IMR-90 (cell line): ENCODE results near the gene ZAR1. TPM values are rescaled to one million over a fixed set of nuclear protein-coding genes. Genes with fewer than 3 reads are reported as not detected.

Source experiments
- ATAC-seq: fragments of 200-7000 bp; cut with Tn5 transposase; 2 replicates; pipeline ENCODE4 v1.9.1; 2020; ENCODE audit warnings: low read depth, mild to moderate bottlenecking, moderate library complexity
- BruUV-seq: library from RNA; stranded (reverse); fragments of 400-500 nt; replicated peaks from 2 replicates; lab custom pipeline; 2021; lab: Mats Ljungman, UMichigan
- CTCF ChIA-PET: fragments of 300-600 bp; formaldehyde crosslinking; extraction: SDS; loops from one replicate; lab custom pipeline; 2021; ENCODE audit warnings: antibody characterized with exemption; lab: Yijun Ruan, JAX
- POLR2A ChIA-PET: fragments of 300-600 bp; sonication (Branson Sonifier 250); formaldehyde crosslinking; loops from one replicate; lab custom pipeline; 2022; ENCODE audit warnings: antibody characterized with exemption; ENCODE audit not compliant: unreplicated experiment; lab: Charles Lee
- DNase-seq: peaks from one replicate; pipeline ENCODE4 v3.0.0; 2013
- H2AFZ ChIP-seq: replicated peaks from 2 replicates; pipeline ENCODE3; 2013; ENCODE audit warnings: low read length, mild to moderate bottlenecking; ENCODE audit not compliant: poor library complexity
- H2AK5ac ChIP-seq: 2 replicates; pipeline ENCODE4 v1.6.1; 2013; ENCODE audit warnings: low read depth, low read length, inconsistent platforms
- H2AK9ac ChIP-seq: replicated peaks from 2 replicates; pipeline ENCODE3; 2013; ENCODE audit warnings: mild to moderate bottlenecking, low read depth, low read length, moderate library complexity; ENCODE audit not compliant: poor library complexity
- H2BK120ac ChIP-seq: 2 replicates; pipeline ENCODE4 v1.6.1; 2013; ENCODE audit warnings: low read depth, low read length, inconsistent platforms
- H2BK15ac ChIP-seq: 3 replicates; pipeline ENCODE4 v1.6.1; 2013; ENCODE audit warnings: low read depth, low read length, inconsistent platforms
- H2BK20ac ChIP-seq: 2 replicates; pipeline ENCODE4 v1.6.1; 2013; ENCODE audit warnings: low read depth, mild to moderate bottlenecking, inconsistent platforms, low read length, moderate library complexity
- H2BK5ac ChIP-seq: 2 replicates; pipeline ENCODE4 v1.6.1; 2013; ENCODE audit warnings: mild to moderate bottlenecking, low read depth, low read length, inconsistent platforms; ENCODE audit not compliant: poor library complexity, severe bottlenecking
- H3K14ac ChIP-seq: replicated peaks from 2 replicates; pipeline ENCODE4 v1.6.1; 2013; ENCODE audit warnings: low read depth, low read length, inconsistent platforms
- H3K18ac ChIP-seq: 2 replicates; pipeline ENCODE4 v1.6.1; 2013; ENCODE audit warnings: low read depth, low read length, control low read depth
- H3K23ac ChIP-seq: 2 replicates; pipeline ENCODE4 v1.6.1; 2013; ENCODE audit warnings: low read depth, low read length, inconsistent platforms
- H3K27ac ChIP-seq: 2 replicates; pipeline ENCODE4 v1.5.1; 2013; ENCODE audit warnings: mild to moderate bottlenecking, control low read depth, low read length; ENCODE audit not compliant: insufficient read depth
- H3K27me3 ChIP-seq: 2 replicates; pipeline ENCODE4 v1.6.1; 2013; ENCODE audit warnings: low read length; ENCODE audit not compliant: control insufficient read depth, insufficient read depth
- H3K36me3 ChIP-seq: 2 replicates; pipeline ENCODE4 v1.6.1; 2013; ENCODE audit warnings: low read length, mixed read lengths; ENCODE audit not compliant: control insufficient read depth, insufficient read depth
- H3K4ac ChIP-seq: 2 replicates; pipeline ENCODE4 v1.6.1; 2013; ENCODE audit warnings: low read depth, low read length, inconsistent platforms
- H3K4me1 ChIP-seq: 2 replicates; pipeline ENCODE4 v1.6.1; 2013; ENCODE audit warnings: low read length, mixed read lengths; ENCODE audit not compliant: control insufficient read depth, insufficient read depth
- H3K4me2 ChIP-seq: 2 replicates; pipeline ENCODE4 v1.6.1; 2013; ENCODE audit warnings: low read depth, mild to moderate bottlenecking, control low read depth, low read length, moderate library complexity
- H3K4me3 ChIP-seq: 2 replicates; pipeline ENCODE4 v1.5.1; 2013; ENCODE audit warnings: low read depth, mild to moderate bottlenecking, control low read depth, low read length, moderate library complexity; ENCODE audit not compliant: insufficient read depth
- H3K56ac ChIP-seq: 2 replicates; pipeline ENCODE4 v1.6.1; 2013; ENCODE audit warnings: low read length, inconsistent platforms; ENCODE audit not compliant: insufficient read depth; ENCODE audit errors: extremely low read depth
- H3K79me1 ChIP-seq, 2 experiments: 2 replicates each; pipeline ENCODE4 v1.6.1; 2013; ENCODE audit warnings: low read length in 2 of 2, inconsistent platforms in 1 of 2, low read depth in 1 of 2
- H3K9ac ChIP-seq: 2 replicates; pipeline ENCODE4 v1.6.1; 2013; ENCODE audit warnings: low read depth, low read length, control low read depth
- H3K9me1 ChIP-seq: 2 replicates; pipeline ENCODE4 v1.6.1; 2013; ENCODE audit warnings: low read length, inconsistent platforms; ENCODE audit not compliant: insufficient read depth
- H3K9me3 ChIP-seq: 2 replicates; pipeline ENCODE4 v1.6.1; 2013; ENCODE audit warnings: low read length; ENCODE audit not compliant: control insufficient read depth, insufficient read depth
- H4K20me1 ChIP-seq: 2 replicates; pipeline ENCODE4 v1.6.1; 2013; ENCODE audit warnings: low read length, inconsistent platforms; ENCODE audit not compliant: insufficient read depth
- H4K5ac ChIP-seq: 2 replicates; pipeline ENCODE4 v1.6.1; 2013; ENCODE audit warnings: mild to moderate bottlenecking, low read depth, low read length, control low read depth
- H4K8ac ChIP-seq, 2 experiments: 2 replicates each; pipeline ENCODE4 v1.6.1; 2013; ENCODE audit warnings: low read depth in 2 of 2, low read length in 2 of 2, control low read depth in 1 of 2, inconsistent platforms in 1 of 2
- H4K91ac ChIP-seq: 2 replicates; pipeline ENCODE4 v1.6.1; 2013; ENCODE audit warnings: low read depth, low read length, inconsistent platforms; ENCODE audit not compliant: insufficient read depth
- BHLHE40 ChIP-seq: fragments of 150-350 bp; IDR thresholded peaks from 2 replicates; pipeline ENCODE4 v1.6.1; 2016; ENCODE audit warnings: mild to moderate bottlenecking, low read depth, low read length
- CEBPB ChIP-seq: IDR thresholded peaks from 2 replicates; pipeline ENCODE4 v1.6.1; 2012; ENCODE audit warnings: low read depth, low read length, improper control_type of control experiment
- CHD1 ChIP-seq: IDR thresholded peaks from 2 replicates; pipeline ENCODE4 v1.6.1; 2012; ENCODE audit warnings: low read depth, low read length, improper control_type of control experiment
- CTCF ChIP-seq: conservative IDR thresholded peaks from 2 replicates; pipeline ENCODE4 v1.5.1; 2012; ENCODE audit warnings: mild to moderate bottlenecking, low read depth, low read length, improper control_type of control experiment
- ELK1 ChIP-seq: fragments of 150-350 bp; IDR thresholded peaks from 2 replicates; pipeline ENCODE4 v1.6.1; 2016; ENCODE audit warnings: low read depth, mild to moderate bottlenecking, low read length, moderate library complexity, borderline replicate concordance
- FOS ChIP-seq: fragments of 150-350 bp; IDR thresholded peaks from 2 replicates; pipeline ENCODE4 v1.6.1; 2016; ENCODE audit warnings: low read depth, low read length
- MAFK ChIP-seq: IDR thresholded peaks from 2 replicates; pipeline ENCODE4 v1.6.1; 2012; ENCODE audit warnings: low read depth, low read length, improper control_type of control experiment
- MAZ ChIP-seq: IDR thresholded peaks from 2 replicates; pipeline ENCODE4 v1.6.1; 2012; ENCODE audit warnings: low read depth, mild to moderate bottlenecking, low read length, improper control_type of control experiment, moderate library complexity, borderline replicate concordance
- MXI1 ChIP-seq: IDR thresholded peaks from 2 replicates; pipeline ENCODE4 v1.6.1; 2012; ENCODE audit warnings: low read depth, mild to moderate bottlenecking, low read length, moderate library complexity, borderline replicate concordance
- NFE2L2 ChIP-seq: fragments of 150-350 bp; IDR thresholded peaks from 2 replicates; pipeline ENCODE4 v1.6.1; 2016; ENCODE audit warnings: low read depth, mild to moderate bottlenecking, low read length
- POLR2A ChIP-seq: IDR thresholded peaks from 2 replicates; pipeline ENCODE4 v1.6.1; 2012; ENCODE audit warnings: mild to moderate bottlenecking, low read depth, low read length
- RAD21 ChIP-seq: IDR thresholded peaks from 2 replicates; pipeline ENCODE4 v1.6.1; 2012; ENCODE audit warnings: low read length, improper control_type of control experiment
- RCOR1 ChIP-seq: IDR thresholded peaks from 2 replicates; pipeline ENCODE4 v1.6.1; 2012; ENCODE audit warnings: mild to moderate bottlenecking, low read length, improper control_type of control experiment; ENCODE audit not compliant: insufficient replicate concordance
- RFX5 ChIP-seq: IDR thresholded peaks from 2 replicates; pipeline ENCODE4 v1.8.0; 2012; ENCODE audit warnings: low read depth, mild to moderate bottlenecking, low read length, moderate library complexity
- SMC3 ChIP-seq: fragments of 150-350 bp; IDR thresholded peaks from 2 replicates; pipeline ENCODE4 v1.6.1; 2016; ENCODE audit warnings: low read depth, mild to moderate bottlenecking, antibody characterized with exemption, low read length, moderate library complexity
- USF2 ChIP-seq: fragments of 150-350 bp; IDR thresholded peaks from 2 replicates; pipeline ENCODE4 v1.6.1; 2017; ENCODE audit warnings: mild to moderate bottlenecking, antibody characterized with exemption, low read length, low read depth
- WGBS, 2 experiments: methylation state at CpG; one replicate each; pipeline versions ENCODE4 v1.1.5 to v1.1.7; 2013; ENCODE audit warnings: missing lambda C conversion rate in 2 of 2; ENCODE audit not compliant: insufficient read length in 1 of 2; ENCODE audit errors: extremely low coverage in 2 of 2; 5-methylcytosine and 5-hydroxymethylcytosine counted together
- dilution Hi-C: fragments of 300-500 bp; cut with HindIII; formaldehyde crosslinking; loops from one replicate; pipeline ENCODE4 v1.14.3; 2018; ENCODE audit warnings: low sequenced_read_pairs; ENCODE audit not compliant: unreplicated experiment
- in situ Hi-C: fragments of 300-500 bp; cut with MboI; formaldehyde crosslinking; loops from 3 replicates; pipeline ENCODE4 v1.14.3; 2019; ENCODE audit warnings: low sequenced_read_pairs, inconsistent platforms, mixed read lengths
- intact Hi-C: fragments of 100-400 bp; cut with micrococcal nuclease; formaldehyde crosslinking; loops from 2 replicates; pipeline ENCODE4 v1.10.0; 2022
- polyA plus RNA-seq, 3 experiments: library from polyadenylated mRNA; depleted of rRNA; stranded (reverse); fragments of >200 nt; gene quantifications; 2 replicates each; pipeline ENCODE4 v1.2.3, GENCODE V29; 2012; ENCODE audit warnings: low replicate concordance in 1 of 3
- total RNA-seq: library from RNA; depleted of rRNA; stranded (reverse); fragments of >200 nt; gene quantifications from 2 replicates; pipeline ENCODE4 v1.2.3, GENCODE V29; 2012

Gene ZAR1
- total and polyA plus RNA-seq, 2 of the 4 experiments (the other 2 are of a cell fraction): not detected

GRCh38 chr4:48539597-48539996 lies 49.5 kb downstream of the ZAR1 start:
- Histone ChIP-seq H3K9me3 (no peaks in the 10 kb centered on the region), H3K56ac (no peak overlapping the region), H3K4me3 (no peak overlapping the region), H2BK15ac (no peak overlapping the region), H4K8ac (no peak overlapping the region), H3K79me1 (0 out of 4 replicates have a peak, but pooled peaks cover 0 to 3% of the 10 kb centered on the region in 2 experiments), H3K9me1 (no peaks in the 10 kb centered on the region; the same call in 1 of the 2 replicates), H3K23ac (no peak overlapping the region), H4K91ac (no peak overlapping the region), H2AK5ac (no peak overlapping the region), H3K36me3 (peaks cover 22% of the 10 kb centered on the region), H3K18ac (no peak overlapping the region), H3K14ac (no peak overlapping the region), H4K5ac (no peak overlapping the region), H2AK9ac (no peak overlapping the region), H3K4me2 (no peak overlapping the region), H4K20me1 (no peaks in the 10 kb centered on the region), H3K27ac (no peak overlapping the region), H3K4ac (no peak overlapping the region), H2BK120ac (no peak overlapping the region), H2AFZ (no peak overlapping the region), H3K9ac (no peak overlapping the region), H3K4me1 (peaks cover 2% of the 10 kb centered on the region; the same call in 1 of the 2 replicates), H2BK5ac (no peak overlapping the region), H3K27me3 (no peaks in the 10 kb centered on the region), H2BK20ac (no peak overlapping the region)
- BruUV-seq: no TSS peak
- in situ Hi-C loops (no loop called here), dilution Hi-C loops (no loop called here), intact Hi-C loops (no loop called here)
- TF ChIP-seq MAFK (no peak), MAZ (no peak), SMC3 (no peak), USF2 (no peak), POLR2A (no peak), RFX5 (no peak), RCOR1 (no peak), CTCF (no peak), FOS (no peak), CHD1 (no peak), ELK1 (no peak), RAD21 (no peak), MXI1 (no peak), NFE2L2 (no peak), BHLHE40 (no peak), CEBPB (no peak)
- ChIA-PET CTCF (no interaction called here), POLR2A (no interaction called here)
- no peak for DNase-seq
- WGBS, 2 experiments: no CpG with 5 or more reads among the region's 3 CpGs
- ATAC-seq: no peak
